HG03135 (cell line): Measurements from ENCODE around the gene CCNYL1.
"Not testable (repeated sequence)": the region's sequence is repeated elsewhere in the genome, so short reads cannot be mapped to it uniquely, and the experiment has no call there.

ENCODE experiments used
- ATAC-seq: cut with Tn5 transposase; IDR thresholded peaks from one replicate; pipeline ENCODE4 v1.9.1; 2021; ENCODE audit warnings: mild to moderate bottlenecking, moderate library complexity; ENCODE audit not compliant: unreplicated experiment

Gene CCNYL1

GRCh38 chr2:207696911-207697310, 14.5 kb upstream of the CCNYL1 start:
- not testable (repeated sequence) for ATAC-seq

- no peak for ATAC-seq
Observed at GRCh38 chr2:207697411-207697810, 14.0 kb upstream of the CCNYL1 start.

- ATAC-seq, result no peak
Observed at GRCh38 chr2:207698301-207698700, 13.1 kb upstream of the CCNYL1 start.

DNA sequence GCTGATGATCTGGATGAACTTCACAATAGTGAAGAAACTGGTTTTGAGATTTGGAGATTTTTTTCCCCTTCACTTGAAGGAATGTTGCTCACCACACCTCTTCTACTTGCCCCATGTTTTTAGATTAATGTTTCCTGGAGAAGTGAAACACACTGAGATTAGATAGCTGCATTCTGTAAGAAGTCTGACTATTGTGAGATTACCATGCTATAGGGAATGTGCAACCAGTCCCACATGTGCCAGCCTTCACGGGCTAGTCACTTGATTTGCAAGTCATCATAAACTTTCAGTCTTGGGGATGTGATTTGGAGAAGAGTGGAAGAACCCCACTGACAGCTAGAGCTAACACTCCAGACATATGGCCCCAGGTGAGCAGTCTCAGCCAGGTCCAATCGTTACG, 7.4 kb upstream of the CCNYL1 start:
- no peak for ATAC-seq

- no peak for ATAC-seq
Observed at GRCh38 chr2:207704671-207705070, 6.8 kb upstream of the CCNYL1 start.

GRCh38 chr2:207706936-207707860, 4.2 kb upstream of the CCNYL1 start:
- no peak for ATAC-seq

GRCh38 chr2:207711750-207712530, 500 bp downstream of the CCNYL1 start:
- ATAC-seq, result peak; percentile 33

- ATAC-seq, result no peak
Observed at GRCh38 chr2:207716056-207716455, 4.6 kb downstream of the CCNYL1 start.

GRCh38 chr2:207718521-207718920, 7.1 kb downstream of the CCNYL1 start:
- no peak for ATAC-seq

DNA sequence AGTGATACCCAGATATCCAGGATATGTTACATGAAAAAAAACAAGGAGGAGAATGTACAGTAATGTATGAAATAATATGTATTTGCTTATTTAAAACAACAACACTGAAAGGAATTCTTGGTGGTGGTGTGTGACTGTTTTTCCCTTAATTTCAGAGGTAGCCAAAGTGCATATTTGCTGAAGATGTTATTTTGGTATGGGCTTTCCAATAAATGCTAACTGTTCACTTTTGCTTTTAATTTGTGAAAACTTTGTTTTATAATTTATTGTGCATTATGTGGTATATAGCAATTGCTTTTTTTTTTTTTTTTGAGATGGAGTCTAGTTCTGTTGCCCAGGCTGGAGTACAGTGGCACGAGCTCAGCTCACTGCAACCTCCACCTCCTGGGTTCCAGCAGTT, 7.6 kb downstream of the CCNYL1 start:
- no peak for ATAC-seq

DNA sequence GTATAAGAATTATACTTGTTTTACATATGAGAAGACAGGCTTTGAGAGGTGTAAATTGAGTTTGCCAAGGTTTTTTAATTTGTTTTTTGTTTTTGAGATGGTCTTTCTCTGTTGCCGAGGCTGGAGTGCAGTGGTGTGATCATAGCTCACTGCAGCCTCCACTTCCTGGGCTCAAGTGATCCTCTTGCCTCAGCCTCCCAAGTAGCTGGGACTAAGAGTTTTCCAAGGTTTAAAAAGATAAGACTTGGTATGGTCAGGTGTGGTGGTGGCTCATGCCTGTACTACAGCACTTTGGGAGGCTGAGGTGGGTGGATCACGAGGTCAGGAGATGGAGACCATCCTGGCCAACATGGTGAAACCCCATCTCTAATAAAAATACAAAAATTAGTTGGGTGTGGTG, 8.2 kb downstream of the CCNYL1 start:
- ATAC-seq, result not testable (repeated sequence)

- ATAC-seq, result no peak
Observed at GRCh38 chr2:207720517-207721187, 9.2 kb downstream of the CCNYL1 start.

- ATAC-seq, result no peak
Observed at GRCh38 chr2:207722773-207723424, 11.5 kb downstream of the CCNYL1 start.

DNA sequence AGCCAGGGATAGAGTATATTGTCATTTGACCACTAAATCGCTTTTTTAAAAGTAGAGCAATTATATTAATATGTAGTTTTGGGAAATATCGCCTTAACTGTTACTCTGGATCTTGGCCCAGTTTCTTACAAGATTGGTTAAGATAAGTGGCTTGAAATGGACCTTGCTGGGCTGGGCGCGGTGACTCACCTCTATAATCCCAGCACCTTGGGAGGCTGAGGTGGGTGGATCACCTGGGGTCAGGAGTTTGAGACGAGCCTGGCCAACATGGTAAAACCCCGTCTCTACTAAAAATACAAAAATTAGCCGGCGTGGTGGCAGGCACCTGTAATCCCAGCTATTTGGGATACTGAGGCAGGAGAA, 12.0 kb downstream of the CCNYL1 start:
- ATAC-seq, result not testable (repeated sequence)

- ATAC-seq, result peak; percentile 49
Observed at GRCh38 chr2:207724113-207724512, 12.7 kb downstream of the CCNYL1 start.

- ATAC-seq, result no peak
Observed at GRCh38 chr2:207725873-207726578, 14.6 kb downstream of the CCNYL1 start.

DNA sequence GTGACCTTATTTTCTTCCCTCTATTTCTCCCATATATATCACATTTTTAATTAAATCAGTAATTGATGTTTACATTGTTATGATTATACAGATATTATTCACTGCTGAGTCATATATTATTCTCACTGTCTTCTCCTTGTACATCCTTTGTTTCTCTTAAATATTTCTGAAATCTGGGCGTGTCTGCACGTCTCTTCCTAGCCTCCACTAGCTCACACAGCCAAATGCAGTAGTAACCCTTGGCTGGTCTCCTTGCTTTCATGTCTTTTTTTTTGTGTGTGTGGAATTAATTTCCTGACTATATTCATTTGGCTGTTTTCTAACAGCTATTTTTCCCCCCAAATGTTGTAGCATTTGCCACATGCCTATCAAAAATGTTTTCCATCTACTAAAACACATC, 15.8 kb downstream of the CCNYL1 start:
- ATAC-seq, result no peak

GRCh38 chr2:207729465-207729998, 18.1 kb downstream of the CCNYL1 start:
- ATAC-seq, result no peak

- ATAC-seq, result no peak
Observed at GRCh38 chr2:207731138-207731537, 19.7 kb downstream of the CCNYL1 start.
